Raji (cell line): ENCODE measurements around the gene SMTN.

Source experiments
- POLR2A ChIP-seq: IDR thresholded peaks from 2 replicates; pipeline ENCODE4 v1.6.1; 2011; ENCODE audit warnings: low read depth, low read length, control low read depth; ENCODE audit not compliant: insufficient read depth

Gene SMTN

DNA sequence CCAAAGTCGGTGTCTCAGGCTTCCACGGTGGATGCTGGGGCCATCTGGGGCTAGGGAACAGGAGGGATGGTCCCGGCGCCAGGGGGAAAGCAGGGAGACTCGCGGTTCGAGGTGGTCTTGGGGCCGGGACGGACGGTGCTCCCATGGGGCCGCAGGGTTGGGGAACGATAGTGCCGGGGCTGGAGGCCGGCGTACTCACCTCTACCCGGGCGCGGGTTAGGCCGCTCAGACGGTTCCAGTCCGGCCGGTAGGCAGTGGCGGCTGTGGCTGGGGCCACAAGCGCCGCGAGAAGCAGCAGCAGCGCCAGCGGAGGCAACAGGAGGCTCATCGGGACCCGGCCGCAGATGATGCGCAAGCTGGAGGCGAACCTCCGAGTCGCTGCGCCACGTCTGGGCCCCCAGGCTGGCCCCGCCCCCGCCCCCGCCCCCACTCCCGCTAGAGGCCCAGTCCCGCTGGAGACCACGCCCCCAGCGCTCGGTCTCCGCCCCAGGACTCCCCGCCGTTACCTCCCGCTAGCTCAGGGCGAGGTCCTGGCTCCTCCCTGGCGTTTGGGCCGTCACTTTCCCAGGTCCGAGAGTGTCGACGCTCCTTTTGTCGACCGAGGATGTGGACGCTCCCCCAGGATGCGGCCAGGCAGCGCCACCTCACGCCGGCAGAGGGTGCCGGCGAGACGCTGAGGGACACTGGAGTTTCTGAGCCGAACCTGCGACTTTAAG is 26.2 kb downstream of the SMTN start, which contains the start of gene SELENOM:
Gene SELENOM (minus strand): TSS at position 391 of the 716 bp plus-strand sequence. CDS start 63 bp downstream, at position 328.
- no peak for TF ChIP-seq POLR2A

- TF ChIP-seq POLR2A: no peak
Measured at GRCh38 chr22:31107894-31108218, 26.7 kb downstream of the SMTN start.

DNA sequence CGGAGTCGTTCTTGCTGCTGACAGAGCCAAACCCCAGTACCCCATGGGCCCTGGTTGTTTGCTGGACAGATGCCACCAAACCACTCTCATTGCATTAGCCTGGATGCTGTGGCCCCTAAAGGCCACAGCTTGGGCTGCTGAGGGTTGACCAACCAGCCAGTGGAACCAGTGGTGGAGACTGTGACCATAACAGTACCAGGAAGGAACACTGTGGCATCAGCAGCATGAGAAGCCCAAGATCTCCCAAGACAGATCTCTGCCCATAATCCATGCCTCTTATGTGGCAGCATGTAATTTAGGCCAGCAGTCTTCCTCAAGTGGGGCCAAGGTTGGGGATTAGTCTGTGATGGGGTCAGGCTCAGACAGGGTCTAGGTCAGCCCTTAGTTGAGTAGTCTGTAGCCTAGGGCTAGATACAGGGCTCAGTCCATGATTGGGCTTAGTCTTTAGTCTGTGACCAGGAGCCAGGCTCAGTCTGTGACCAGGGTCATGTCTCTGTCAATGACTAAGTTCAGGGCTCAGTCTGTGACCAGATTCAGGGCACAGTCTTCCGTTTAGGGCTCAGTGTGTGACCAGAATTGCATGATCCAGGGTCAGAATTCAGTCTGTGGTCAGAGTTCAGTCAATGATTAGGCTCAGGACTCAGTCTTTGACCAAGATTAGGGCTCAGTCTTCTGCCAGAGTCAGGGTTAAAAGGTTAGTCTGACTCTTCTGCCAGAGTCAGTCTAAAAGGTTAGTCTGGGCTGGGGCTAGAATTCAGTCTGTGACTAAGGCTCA is 37.1 kb downstream of the SMTN start:
- TF ChIP-seq POLR2A: no peak

- TF ChIP-seq POLR2A: no peak
Measured at GRCh38 chr22:31119026-31119717, 38.1 kb downstream of the SMTN start.

- TF ChIP-seq POLR2A: no peak
Measured at GRCh38 chr22:31120230-31120629, 39.1 kb downstream of the SMTN start.

- no peak for TF ChIP-seq POLR2A
Measured at GRCh38 chr22:31120642-31121041, 39.5 kb downstream of the SMTN start.

- TF ChIP-seq POLR2A: no peak
Measured at GRCh38 chr22:31121403-31121802, 40.3 kb downstream of the SMTN start.

DNA sequence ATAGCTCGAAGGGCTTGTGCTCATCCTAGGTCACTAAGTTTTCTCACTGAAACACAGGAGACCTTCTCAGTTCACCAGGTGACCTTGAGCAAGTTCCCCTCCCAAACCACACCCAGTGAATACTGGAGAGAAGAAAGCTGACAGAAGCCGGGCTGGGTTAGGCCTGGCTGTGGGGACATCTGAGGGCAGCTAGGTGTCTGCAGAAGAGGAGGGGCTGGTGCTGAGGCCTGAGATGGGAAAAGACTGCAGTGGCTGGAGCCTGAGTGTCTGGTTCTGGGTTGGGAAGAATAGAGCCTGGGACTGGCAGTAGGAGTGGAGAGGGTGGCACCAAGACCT is 41.0 kb downstream of the SMTN start:
- TF ChIP-seq POLR2A: no peak

GRCh38 chr22:31122532-31123291 is 41.6 kb downstream of the SMTN start, which contains the start of gene INPP5J:
INPP5J (plus strand) TSS chr22:31122966; CDS start chr22:31123015, 49 bp downstream.
- no peak for TF ChIP-seq POLR2A

- no peak for TF ChIP-seq POLR2A
Measured at GRCh38 chr22:31123292-31123602, 42.1 kb downstream of the SMTN start.

DNA sequence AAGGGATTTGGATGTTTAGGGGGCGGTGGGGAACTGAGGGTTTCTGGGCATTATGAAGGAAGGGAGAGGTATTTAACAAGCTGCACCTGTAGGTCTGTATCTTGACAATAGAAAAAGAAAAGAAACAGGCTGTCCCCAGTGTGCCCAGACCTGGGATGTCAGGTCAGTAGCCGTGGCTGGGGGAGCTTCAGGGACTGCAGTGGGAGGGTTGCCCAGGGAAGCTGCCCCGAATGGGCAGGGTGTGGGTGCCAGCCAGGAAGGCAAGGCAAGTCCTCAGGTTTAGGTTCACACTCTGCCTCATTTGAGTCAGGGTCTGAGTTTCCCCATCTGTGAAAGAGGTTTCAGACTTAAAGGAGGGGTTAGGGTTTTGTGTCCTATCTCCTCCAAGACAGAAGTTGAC is 43.2 kb downstream of the SMTN start:
- no peak for TF ChIP-seq POLR2A

- no peak for TF ChIP-seq POLR2A
Measured at GRCh38 chr22:31124811-31125465, 43.8 kb downstream of the SMTN start.

GRCh38 chr22:31125521-31126117 is 44.5 kb downstream of the SMTN start:
- TF ChIP-seq POLR2A: no peak

- TF ChIP-seq POLR2A: no peak
Measured at GRCh38 chr22:31126128-31126868, 45.2 kb downstream of the SMTN start.

DNA sequence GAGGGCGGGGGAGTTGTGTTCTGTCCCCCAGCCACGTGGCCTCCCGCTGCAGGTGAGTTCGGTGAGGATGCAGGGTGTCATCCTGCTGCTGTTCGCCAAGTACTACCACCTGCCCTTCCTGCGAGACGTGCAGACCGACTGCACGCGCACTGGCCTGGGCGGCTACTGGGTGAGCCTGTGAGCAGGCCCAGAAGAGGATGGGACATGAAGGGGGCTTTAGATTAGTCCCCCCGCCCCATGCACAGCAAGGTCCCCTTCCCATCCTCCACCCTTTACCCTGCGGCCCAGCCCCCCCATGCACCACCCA is 45.7 kb downstream of the SMTN start:
- TF ChIP-seq POLR2A: no peak
